Stimulated activated CD8-positive, alpha-beta memory T cell treated with anti-CD3 and anti-CD28 coated beads, Interleukin-2, amount 100 ng/mL, for 48 hours (primary cell): ENCODE results near the gene MAGI1.
"Not testable (repeated sequence)": the region's sequence is repeated elsewhere in the genome, so short reads cannot be mapped to it uniquely, and the experiment has no call there.

Experiments used
- DNase-seq, 2 donors: peaks; one replicate each; pipeline ENCODE4 v3.0.0-alpha.2; 2020; ENCODE audit warnings: low read depth in 2 of 2

The MAGI1 gene

DNA sequence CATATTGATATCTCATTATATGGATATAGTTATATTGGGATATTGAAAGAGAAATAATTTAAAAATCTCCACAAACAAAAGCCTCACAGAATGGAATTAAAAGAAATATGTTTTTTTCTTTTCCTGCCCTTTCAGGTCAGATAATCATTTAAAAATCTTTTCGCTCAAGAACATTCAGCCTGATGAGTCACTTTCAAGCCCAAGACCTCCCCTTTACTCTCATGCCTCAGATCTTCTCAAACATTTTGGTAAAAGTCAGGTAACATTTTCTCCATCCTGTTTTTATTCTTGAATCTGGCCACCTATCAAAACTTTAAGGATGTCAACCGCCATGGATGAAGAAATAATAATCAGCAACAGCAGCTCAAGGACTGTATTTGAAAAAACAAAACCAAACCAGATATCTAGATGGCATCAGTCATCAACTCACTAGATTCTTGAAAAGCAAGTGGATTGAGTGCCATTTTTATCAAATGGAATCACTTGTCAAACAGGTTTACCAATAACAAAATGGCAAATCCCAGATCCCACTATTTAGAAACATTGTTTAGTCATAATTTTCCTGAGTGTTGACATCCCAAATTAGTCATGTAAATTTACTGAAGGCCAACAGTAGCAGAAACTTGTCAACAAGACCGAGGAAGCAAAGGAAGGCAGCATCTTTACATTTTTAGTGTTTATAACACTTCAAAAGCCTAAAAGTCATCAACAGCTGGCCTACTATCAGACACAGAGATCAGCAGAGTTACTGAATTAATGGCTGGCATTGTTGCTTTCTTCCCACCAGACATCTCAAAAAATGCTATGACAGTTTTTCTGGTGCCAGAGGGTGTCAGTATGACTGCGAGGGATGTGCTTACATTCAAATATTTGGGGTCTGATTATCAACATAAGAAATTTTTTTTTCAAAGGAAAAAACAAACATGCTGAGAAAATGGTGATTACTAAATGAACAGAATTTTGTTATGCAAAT is 444.7 kb downstream of the MAGI1 start:
- DNase-seq: no peak

DNA sequence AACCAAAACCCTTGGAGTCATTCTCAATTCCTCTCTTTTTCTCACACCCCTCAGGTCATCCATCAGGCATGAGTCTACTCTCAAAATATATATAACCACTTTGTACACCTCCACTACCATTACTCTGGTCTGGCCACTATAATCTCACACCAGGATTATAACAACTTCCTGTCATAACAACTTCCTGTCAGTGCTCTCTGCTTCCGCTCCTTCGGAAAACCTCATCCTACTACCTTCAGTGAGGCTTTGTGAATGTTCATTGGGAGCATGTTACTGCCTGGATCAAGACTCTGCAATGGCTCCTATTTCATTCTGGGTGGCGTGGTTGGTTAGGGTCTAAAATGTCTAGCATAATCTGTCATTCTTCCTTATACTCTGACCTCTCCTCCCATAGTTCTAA is 447.4 kb downstream of the MAGI1 start:
- DNase-seq: no peak

DNA sequence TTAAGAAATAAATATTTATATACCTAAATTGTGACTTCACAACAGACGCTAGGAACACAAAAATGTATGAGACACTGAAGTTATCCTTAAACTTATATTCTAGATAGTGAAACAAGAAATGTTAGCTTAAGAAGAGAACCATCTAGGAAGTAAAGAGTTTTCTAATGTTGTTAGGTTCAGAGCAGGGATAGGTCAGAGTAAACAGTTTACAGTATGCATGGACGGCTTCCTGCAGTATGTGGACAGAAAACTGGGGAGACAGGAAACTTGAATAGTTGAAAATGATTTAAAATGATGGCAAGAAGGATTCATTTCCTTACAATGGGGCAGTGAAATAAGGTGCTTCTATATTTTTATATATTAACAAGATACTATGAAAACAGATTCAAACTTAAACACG is 449.8 kb downstream of the MAGI1 start:
- DNase-seq: no peak

DNA sequence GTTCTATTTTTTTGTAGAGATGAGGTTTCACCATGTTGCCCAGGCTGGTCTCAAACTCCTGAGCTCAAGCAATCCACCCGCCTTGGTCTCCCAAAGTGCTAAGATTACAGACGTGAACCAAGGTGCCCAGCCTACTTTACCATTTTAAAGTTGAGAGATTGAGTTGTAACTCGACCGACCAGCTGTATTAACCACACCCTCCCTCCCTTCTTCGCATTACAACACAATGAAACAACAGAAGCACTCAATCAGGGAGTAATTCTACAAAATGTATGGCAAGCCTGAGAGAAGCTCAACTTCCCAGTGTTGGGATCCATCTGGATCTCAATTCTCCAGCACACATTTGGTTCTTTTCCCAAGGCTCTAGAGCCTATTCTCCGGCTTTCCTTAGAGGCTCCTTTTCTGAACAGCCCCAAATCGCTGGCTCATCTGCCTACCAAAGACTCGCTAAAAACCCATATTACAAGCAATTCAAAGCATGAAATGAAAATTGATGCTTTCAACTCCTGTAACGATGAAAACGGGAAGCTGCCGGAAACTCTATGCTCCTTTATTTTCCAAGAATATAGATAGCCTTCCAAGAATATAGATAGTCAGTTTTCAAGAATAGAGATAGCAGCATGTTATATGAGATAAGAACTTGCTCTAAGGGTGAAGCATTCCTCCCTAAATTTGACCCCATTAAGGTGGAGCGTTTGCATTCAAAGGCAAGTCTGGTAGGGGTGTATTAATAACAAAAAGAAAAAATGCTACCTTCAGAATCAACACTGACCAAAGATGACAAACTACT is 450.9 kb downstream of the MAGI1 start:
- no peak for DNase-seq

DNA sequence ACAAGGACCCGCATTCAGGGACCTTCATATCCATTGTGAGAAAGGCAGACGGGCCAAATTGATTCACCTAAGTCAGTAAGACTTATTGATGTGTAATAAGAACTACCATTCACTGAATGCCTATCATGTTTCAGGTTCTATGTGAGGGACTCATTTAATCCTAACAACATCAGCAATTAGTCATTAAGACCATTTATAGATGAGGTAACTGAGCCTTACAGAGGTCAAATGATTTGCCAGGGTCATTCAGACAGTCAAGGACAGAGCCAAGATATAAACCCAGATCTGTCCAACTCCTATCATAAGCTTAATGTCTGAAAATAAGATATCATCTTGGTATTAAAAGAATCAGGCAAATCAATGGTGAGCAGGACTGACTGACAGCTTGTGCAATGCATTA is 453.8 kb downstream of the MAGI1 start:
- no peak for DNase-seq

DNA sequence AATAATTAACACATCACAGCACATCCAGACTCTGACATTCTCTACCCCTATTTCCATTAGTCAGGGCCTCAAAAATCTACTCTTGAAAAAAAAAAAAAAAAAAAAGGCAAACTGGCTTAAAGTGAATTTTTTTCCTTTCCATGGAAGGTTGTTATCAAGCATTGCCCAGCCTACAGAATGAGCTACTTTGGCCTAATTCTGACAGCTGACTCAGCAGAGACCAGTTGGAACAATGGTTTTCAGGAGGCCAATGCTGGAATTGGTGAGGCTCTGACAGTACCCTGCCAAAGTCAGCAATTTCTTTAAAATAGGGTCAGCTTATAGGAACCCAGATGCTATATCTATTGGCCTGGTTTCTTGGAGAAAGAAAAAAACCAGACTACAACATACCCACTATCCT is 454.7 kb downstream of the MAGI1 start:
- no peak for DNase-seq

DNA sequence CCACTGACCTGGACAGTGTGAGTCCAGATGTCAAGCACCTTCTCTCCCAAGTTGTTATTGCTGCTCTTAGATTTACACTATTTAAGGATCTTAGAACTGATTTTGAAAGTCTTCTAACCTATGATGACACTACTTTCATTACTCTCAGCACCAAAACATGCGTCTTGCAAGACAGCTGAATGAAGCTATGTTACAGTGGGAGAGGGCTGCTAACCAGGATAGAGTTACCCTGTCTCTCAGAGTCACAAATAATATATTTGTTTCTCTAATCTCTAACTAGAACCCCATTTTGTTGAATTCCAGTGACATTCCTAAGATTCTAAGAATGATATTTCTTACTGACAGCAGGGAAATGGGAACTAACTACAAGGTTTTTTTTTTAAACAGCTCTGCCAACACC is 455.5 kb downstream of the MAGI1 start:
- no peak for DNase-seq

DNA sequence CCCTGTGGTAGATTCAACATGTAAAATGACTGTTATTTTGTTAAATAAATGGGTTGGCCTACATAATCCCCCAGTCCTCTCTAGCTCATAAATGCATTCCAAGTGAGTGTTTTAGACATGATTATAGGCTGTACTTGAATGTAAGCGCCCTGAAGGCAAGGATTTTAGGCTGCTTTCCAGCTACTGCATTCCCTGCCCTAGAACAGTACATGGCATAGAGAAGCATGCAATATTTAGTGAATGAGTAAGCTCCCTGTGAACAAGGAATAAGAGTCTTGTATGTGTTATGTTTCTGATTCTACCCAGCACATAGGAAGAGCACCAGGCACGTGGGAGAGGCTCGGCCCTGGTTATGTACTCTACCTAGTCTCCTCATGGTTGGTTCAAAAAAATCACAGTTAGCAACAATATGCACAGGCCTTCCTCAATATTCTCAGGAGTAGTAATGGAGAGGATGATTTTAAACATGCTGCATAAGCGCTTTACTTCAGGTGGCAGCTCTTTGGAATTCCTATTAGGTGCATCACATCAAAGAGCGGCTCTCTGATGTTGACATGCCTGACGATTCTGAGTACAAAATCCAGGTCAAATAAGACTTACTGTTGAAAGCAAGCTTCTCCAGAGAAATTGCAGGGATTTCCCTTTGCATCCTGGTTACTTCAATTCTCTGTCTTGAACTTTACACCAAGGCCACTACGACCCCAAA is 456.6 kb downstream of the MAGI1 start:
- no peak for DNase-seq

DNA sequence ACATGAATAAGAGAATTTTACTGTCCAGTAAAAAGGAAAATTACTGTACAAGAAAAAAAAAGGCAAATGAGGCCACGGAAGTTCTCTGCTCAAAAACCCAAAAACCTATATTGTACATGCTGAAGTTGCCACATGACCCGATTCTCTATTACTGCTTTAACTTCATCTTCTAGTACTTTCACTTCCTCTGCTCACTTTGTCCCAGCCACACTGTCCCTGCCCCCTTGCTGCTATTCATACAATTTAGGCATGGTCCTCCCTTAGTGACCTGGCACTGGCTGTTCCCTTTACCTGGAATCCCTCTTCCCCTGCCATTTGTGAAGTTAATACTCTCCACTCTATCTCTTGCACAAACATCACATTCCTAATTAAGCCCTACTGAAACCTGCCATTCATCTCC is 457.4 kb downstream of the MAGI1 start:
- no peak for DNase-seq

DNA sequence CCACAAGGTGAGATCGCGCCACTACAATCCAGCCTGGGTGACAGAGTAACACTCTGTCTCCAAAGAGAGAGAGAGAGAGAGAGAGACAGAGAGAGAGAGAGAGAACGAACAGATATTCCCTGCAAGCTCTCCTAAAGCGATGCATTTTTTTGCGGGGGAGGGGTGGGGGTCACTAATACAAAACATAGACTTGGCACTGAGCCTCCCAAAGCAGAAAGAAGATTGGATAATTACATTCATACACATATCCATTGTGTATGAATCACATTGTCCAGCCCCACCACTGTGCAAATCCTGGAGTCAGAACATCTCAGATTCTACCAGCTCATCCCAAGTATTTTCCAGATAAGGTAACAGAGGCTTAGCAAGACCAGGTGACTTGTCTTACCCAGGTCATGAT is 459.9 kb downstream of the MAGI1 start:
- DNase-seq: no peak

DNA sequence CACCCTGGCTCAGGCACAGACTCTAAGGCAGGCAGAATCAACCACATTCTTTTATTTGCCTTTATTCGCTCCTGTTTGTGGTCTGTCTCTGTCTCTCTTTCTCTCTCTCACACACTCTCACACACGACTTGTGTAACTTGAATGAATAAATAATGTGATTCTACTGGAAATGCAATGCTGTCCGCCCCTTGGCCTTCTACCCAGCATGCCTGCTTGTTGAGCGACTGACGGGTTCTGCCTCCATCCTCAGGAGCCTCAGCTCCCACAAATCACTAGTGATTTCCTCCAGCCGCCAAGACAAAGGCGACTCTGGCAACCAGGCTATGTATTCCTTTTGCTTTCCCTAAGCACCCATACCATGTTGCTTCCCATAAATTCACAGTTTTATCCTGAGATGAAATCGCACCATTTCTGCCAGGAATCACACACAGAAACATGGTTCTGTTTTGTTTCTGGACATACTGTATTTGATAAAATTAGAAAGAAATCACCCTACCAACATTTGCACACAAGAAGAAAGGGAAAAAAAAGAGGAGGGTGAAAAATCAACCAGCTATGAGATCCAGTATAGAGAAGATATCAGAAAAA is 460.8 kb downstream of the MAGI1 start:
- DNase-seq: no peak

DNA sequence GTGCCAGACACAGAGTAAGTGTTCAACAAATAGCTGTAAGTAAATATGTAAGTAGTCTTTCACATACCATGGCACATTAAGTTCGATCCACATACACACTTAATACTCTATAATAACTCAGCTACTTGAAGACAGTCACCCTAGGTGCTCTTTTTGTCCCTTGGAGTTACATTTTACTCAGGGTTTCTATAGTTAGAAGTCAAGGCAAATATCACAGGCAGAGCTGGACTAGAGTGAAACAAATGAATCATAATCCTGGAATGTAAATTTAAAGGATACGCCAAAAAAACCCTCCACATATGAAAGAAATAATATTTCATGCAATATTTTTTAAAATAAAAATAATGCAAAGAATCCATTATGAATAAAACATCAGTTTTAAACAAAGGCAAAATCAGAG is 461.8 kb downstream of the MAGI1 start:
- no peak for DNase-seq

DNA sequence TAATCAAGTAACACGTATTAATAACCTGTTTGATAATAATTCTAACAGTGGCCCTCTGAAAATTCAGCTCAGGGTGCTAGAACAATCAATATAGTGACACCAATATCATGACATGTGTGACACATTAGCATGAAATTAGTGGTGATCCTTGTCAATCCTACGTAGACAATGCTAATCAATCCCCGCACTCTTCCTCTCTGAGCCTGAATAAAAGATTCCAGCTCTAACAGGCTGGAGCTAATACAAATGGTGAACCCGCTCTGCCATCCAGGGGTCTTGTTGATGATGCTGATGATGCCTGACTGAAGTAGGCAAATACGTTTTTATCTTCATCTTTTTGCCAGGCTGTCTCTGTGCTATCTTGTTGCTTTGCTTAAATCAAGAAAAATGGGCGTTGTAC is 462.5 kb downstream of the MAGI1 start:
- DNase-seq: no peak

DNA sequence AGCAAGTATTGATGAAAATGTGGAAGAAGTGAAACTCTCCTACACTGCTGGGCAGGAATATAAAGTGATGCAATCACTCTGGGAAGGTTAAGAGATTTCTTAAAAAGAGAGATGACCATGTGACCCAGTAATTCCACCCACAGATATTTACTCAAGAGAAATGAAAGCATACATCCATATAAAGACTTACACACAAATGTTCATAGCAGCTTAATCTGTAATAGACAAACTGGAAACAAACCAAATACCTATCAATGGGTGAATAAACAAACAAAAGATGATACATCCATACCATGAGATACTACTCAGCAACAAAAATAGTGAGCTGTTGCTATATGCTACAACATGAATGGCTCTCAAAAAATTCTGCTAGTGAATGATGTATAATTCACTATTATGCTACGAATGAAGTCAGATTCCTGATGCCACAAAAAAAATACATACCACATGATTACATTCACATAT is 463.3 kb downstream of the MAGI1 start:
- DNase-seq: no peak

DNA sequence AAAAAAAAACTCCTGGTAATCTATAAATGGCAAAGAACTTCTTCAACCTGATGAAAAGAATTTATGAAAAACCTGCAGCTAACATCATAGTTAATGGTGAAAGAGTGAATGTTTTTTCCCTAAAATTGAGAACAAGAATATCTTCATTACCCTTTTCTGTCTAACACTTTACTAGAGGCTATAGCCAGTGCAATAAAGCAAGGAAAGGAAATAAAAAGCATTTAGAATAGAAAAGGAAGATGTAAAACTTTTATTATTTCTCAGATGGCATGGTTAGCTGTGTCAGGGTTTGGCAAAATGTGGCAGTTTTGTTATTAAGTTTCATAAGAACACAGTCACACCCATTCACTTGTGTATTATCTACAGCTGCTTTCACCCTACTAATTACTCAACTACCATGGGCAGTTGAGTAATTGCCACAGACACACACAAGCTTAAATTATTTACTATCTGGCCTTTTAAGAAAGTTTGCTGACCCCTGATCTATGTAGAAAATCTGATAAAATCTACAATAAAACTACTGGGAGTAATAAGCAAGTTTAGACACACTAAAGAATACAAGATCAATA is 465.1 kb downstream of the MAGI1 start:
- no peak for DNase-seq

DNA sequence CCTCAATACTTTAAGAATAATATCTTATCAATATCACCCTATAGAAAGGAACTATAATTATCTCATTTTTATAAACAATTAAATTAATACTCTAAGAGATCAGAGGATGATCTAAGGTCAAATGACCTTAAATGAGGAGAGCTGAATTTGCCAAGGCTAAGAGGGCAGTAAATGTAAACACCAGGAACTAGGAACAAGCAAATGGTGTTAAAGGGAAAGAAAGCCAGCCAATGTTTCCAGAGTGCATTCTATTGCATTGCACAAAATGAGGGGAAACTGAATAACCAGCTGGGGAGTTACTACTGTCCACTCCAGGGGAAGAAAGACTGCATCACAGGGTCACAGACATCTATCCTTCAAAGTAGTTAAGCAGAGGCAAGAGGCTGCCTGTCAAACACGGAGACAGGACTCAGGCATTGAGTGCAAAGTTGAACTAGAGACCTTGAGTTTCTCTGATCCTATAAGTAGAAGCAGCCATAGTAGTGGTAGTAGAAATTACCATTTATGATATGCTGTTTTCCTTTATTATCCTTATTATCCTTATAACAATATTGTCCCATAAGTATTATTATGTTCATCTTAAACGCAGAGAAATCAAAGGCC is 466.4 kb downstream of the MAGI1 start:
- DNase-seq: no peak

DNA sequence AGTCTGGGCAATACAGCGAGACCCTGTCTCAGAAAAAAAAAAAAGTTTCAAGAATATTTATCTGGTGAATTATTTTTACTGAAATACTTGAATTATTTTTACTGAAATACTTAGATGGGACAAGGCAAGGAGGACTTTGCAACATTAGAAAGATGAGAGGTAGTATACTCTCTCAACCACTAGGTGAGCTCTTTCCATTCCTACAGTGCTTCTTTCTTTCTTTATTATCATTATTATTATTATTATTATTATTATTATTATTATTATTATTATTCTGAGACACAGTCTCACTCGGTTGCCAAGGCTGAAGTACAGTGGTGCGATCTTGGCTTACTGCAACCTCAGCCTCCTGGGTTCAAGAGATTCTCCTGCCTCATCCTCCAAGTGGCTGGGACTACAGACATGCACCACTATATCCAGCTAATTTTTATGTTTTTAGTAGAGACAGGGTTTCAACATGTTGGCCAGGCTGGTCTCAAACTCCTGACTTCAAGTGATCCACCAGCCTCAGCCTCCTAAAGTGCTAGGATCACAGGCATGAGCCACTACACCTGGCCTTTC is 468.8 kb downstream of the MAGI1 start:
- DNase-seq: no peak

DNA sequence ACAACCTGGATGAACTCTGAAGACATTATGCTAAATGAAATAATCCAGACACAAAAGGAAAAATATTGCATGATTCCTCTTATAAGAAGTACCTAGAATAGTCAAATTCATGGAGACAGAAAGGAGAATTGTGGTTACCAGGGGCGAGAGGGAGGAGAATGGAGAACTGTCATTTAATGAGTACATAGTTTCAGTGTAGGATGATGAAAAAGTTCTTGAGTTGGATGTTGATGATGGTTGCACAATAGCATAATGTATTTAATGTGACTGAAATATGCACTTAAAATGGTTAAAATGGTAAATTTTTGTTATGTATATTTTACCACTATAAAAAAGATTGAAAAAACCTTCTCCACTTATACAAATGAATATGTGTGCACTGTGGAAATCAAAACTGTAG is 469.6 kb downstream of the MAGI1 start:
- DNase-seq: no peak

DNA sequence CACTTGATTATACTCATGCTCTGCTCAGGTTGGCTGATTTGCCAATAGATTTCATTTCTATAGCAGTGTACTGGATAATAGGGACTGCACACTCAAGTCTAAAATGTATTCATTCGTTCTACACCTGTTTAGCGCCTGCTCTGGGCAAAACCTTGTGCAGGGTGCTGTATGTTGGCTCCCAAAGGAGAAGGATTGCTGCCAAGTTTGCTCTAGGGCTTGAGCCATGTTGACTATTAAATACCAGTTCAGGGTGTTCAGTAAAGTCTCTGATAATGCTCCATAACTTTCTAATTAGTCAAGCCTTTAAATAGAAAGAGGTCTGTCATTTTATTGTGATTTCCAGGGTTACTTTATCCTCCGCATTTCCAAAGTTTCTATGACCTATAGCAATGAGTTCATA is 470.2 kb downstream of the MAGI1 start:
- no peak for DNase-seq

DNA sequence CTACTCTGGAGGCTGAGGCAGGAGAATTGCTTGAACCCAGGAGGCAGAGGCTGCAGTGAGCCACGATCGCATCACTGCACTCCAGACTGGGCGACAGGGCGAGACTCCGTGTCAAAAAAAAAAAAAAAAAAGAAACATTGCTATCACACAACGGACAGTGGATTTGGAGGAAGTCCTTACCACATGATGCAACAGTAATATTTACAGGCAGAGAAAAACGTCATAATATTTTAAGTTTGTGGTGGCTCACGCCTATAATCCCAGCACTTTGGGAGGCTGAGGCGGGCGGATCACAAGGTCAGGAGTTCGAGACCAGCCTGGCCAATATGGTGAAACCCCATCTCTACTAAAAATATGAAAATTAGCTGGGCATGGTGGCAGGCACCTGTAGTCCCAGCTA is 473.0 kb downstream of the MAGI1 start:
- DNase-seq: not testable (repeated sequence)

DNA sequence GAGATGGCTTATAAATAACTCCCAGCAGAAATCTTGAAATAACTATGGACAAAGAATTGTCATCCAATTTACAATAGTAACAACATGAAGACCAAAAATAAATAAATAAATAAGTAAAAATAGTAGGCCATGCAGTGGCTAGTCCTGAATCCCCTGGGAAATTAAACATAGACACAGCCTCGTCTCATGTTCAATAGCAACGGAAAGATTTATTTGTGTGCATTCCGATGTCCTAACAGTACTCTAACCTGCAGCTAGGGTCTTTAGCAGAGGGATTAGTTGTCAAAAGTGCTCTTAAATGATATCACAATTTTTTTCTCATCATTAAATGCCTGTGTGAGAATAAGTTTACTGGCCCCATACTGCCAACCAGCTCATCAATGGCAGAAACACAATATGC is 474.2 kb downstream of the MAGI1 start:
- DNase-seq: no peak
